MCF 10A (cell line): ENCODE results near the gene CCDC9. TPM values are rescaled to one million over a fixed set of nuclear protein-coding genes. Genes with fewer than 3 reads are reported as not detected.

Experiments
- BruUV-seq: library from RNA; stranded (reverse); fragments of 400-500 nt; replicated peaks from 2 replicates; lab custom pipeline; 2021; lab: Mats Ljungman, UMichigan
- CTCF ChIA-PET: fragments of 300-600 bp; sonication (Branson Sonifier 250); formaldehyde crosslinking; extraction: SDS; loops from one replicate; lab custom pipeline; 2021; ENCODE audit warnings: antibody characterized with exemption, inconsistent platforms; lab: Yijun Ruan, JAX
- POLR2A ChIA-PET: fragments of 300-600, 350-650 bp; sonication (Branson Sonifier 250); formaldehyde crosslinking; extraction: SDS; loops from one replicate; lab custom pipeline; 2020; ENCODE audit warnings: antibody characterized with exemption, inconsistent platforms; lab: Yijun Ruan, JAX
- DNase-seq: peaks from one replicate; pipeline ENCODE4 v3.0.0-alpha.2; 2018; ENCODE audit not compliant: unreplicated experiment
- H3K27ac Mint-ChIP-seq: one replicate; pipeline ENCODE4 v1.8.0; 2022; ENCODE audit warnings: mild to moderate bottlenecking, low read depth, mixed read lengths; ENCODE audit not compliant: unreplicated experiment
- H3K27me3 Mint-ChIP-seq: one replicate; pipeline ENCODE4 v1.8.0; 2022; ENCODE audit warnings: mixed read lengths; ENCODE audit not compliant: insufficient read depth, unreplicated experiment
- H3K36me3 Mint-ChIP-seq: one replicate; pipeline ENCODE4 v1.8.0; 2022; ENCODE audit warnings: mild to moderate bottlenecking, moderate library complexity, mixed read lengths; ENCODE audit not compliant: insufficient read depth, unreplicated experiment
- H3K4me1 Mint-ChIP-seq: one replicate; pipeline ENCODE4 v1.8.0; 2022; ENCODE audit warnings: mixed read lengths; ENCODE audit not compliant: insufficient read depth, unreplicated experiment
- H3K4me3 Mint-ChIP-seq: one replicate; pipeline ENCODE4 v1.8.0; 2022; ENCODE audit warnings: mild to moderate bottlenecking, moderate library complexity, mixed read lengths; ENCODE audit not compliant: unreplicated experiment
- H3K9me3 Mint-ChIP-seq: one replicate; pipeline ENCODE4 v1.8.0; 2022; ENCODE audit warnings: mixed read lengths; ENCODE audit not compliant: unreplicated experiment
- CTCF ChIP-seq: fragments of 200-600 bp; IDR thresholded peaks from one replicate; pipeline ENCODE4 v1.8.0; 2022; ENCODE audit warnings: antibody characterized with exemption, mild to moderate bottlenecking; ENCODE audit not compliant: unreplicated experiment
- intact Hi-C: fragments of 100-400 bp; cut with micrococcal nuclease; formaldehyde crosslinking; loops from 2 replicates; pipeline ENCODE4 v1.14.1; 2022
- total RNA-seq: library from RNA; stranded (reverse); gene quantifications from 2 replicates; pipeline ENCODE4 v1.2.3, GENCODE V29; 2022

The CCDC9 gene
- total RNA-seq, 1 experiment from 2014 or later = 39.0 TPM

GRCh38 chr19:47230054-47230920, 26.0 kb upstream of the CCDC9 start:
- Mint-ChIP-seq H3K36me3 (peaks cover 17% of the 10 kb centered on the region), H3K27ac (no peak overlapping the region), H3K4me3 (no peak overlapping the region), H3K9me3 (no peaks in the 10 kb centered on the region), H3K27me3 (no peaks in the 10 kb centered on the region), H3K4me1 (peaks cover 18% of the 10 kb centered on the region)
- intact Hi-C loops = no loop called here
- DNase-seq = peak; percentile 52
- peak; percentile 97 for TF ChIP-seq CTCF
- no TSS peak for BruUV-seq
- ChIA-PET POLR2A (interaction anchor here (1.4 to 7.8 kb wide), 5 partner anchors 11 to 27 kb away, joined by 7 to 56 read pairs (median 9); partner anchors contain the start of gene CCDC9), CTCF (interaction anchor here (0.6 to 1.6 kb wide), 2 partner anchors 14 to 1262 kb away, joined by 4 to 5 read pairs; no protein-coding TSS in a partner anchor)

DNA sequence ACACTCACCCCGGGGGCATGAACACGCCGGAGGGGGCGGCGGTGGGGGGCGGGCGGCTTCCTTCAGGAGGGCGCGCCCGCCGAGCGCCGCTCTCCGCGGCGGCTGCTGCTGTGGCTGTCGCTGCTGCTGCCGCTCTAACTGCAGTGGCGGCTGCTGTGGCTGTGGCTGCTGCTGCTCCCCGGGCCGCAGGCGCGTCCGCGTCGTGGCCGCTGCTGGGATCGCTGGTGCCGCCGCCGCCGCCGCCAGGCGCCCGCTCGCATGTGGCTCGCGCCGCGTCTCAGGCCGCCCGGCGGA, 25.5 kb upstream of the CCDC9 start, which contains the start of gene BBC3:
Gene BBC3 (minus strand): TSS at position 279 of the 294 bp plus-strand sequence. CDS start 2,768 bp downstream, outside the sequence.
- Mint-ChIP-seq H3K4me3 (no peak within 1 kb of the TSS), H3K27ac (peak within 1 kb of the TSS; percentile 87), H3K36me3 (peaks cover 12% of the 10 kb centered on the region), H3K4me1 (peaks cover 12% of the 10 kb centered on the region), H3K27me3 (no peaks in the 10 kb centered on the region), H3K9me3 (no peaks in the 10 kb centered on the region)
- CTCF ChIA-PET = no interaction called here
- no TSS peak for BruUV-seq
- POLR2A ChIA-PET = no interaction called here
- intact Hi-C loops = no loop called here
- no peak for TF ChIP-seq CTCF
- no peak for DNase-seq

DNA sequence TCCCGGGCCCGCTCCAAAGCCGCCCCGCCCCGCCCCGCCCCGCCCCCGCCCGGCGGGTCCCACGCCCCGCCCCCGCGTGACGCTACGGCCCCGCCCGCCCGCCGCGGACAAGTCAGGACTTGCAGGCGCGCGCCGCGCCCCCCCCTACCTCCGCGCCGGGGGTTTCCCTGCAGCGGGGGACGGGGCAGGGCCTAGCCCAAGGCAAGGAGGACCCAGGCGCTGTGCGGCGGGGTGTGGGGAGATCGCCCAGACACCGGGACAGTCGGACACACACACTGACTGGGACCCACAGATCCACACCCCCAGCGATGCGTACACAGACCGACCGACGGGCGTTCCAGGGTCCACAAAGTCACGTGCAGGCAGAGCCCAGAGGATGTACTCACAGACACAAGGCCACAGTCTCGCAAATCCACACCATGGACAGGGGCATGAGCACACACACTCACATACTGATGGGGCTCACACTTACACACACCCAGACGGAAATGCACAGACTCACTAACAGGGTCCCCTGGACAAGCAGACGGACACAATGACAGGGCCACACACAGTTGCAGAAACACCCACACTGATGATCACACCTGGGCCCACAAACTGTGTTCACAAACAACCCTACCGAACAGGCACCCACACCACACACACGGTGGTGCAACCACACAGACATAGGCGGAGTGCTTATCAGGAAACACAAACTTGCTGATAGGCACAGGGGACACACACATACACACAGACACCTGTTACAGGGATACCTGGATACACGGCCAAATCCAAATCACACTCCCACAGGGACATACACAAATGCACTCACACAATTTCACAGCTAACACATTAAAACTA, 24.9 kb upstream of the CCDC9 start:
- H3K27ac Mint-ChIP-seq = peak overlapping the region; percentile 87
- no peak overlapping the region for H3K4me3 Mint-ChIP-seq
- ChIA-PET CTCF (interaction anchor here (0.6 to 1.0 kb wide), 2 partner anchors 13 to 27 kb away, joined by 5 to 7 read pairs; no protein-coding TSS in a partner anchor), POLR2A (interaction anchor here (0.6 to 3.7 kb wide), 17 partner anchors 10 to 447 kb away, joined by 3 to 46 read pairs (median 8); partner anchors contain the start of genes CCDC9 and ZC3H4)
- H3K27me3 Mint-ChIP-seq = no peaks in the 10 kb centered on the region
- no peaks in the 10 kb centered on the region for H3K9me3 Mint-ChIP-seq
- TSS peak; percentile 66 for BruUV-seq
- H3K36me3 Mint-ChIP-seq = peaks cover 11% of the 10 kb centered on the region
- H3K4me1 Mint-ChIP-seq = peaks cover 12% of the 10 kb centered on the region
- no peak for TF ChIP-seq CTCF
- intact Hi-C loops = loop anchor here (1.0 kb wide), 1 partner anchor 13 kb away; no protein-coding TSS in a partner anchor
- peak; percentile 76 for DNase-seq
